ENCODE data around the gene PLPP4. TPM values are rescaled to one million over a fixed set of nuclear protein-coding genes. Genes with fewer than 3 reads are reported as not detected.

Gene PLPP4
- total and polyA plus RNA-seq, 3 donors from 2014 or later: 12.6 to 65.8 (median 21.9) TPM

- no peak overlapping the region for H3K4me3 ChIP-seq
- no peaks in the 10 kb centered on the region for H3K27me3 ChIP-seq
- DNase-seq: no peak
- H3K9me3 ChIP-seq: no peaks in the 10 kb centered on the region
- WGBS, 2 donors: 75 to 84% methylated on average over 1 of the region's 1 CpG
- no peak overlapping the region for H3K27ac ChIP-seq
- TF ChIP-seq CTCF (IDR thresholded peaks at IDR 0.05): no peak
- no peak for TF ChIP-seq POLR2A (IDR thresholded peaks at IDR 0.05)
- intact Hi-C loops (cut with DNase I; ENCODE audit: low total_unique reads): no loop called here
- H3K36me3 ChIP-seq (ENCODE audit: low read depth, missing control alignments): no peaks in the 10 kb centered on the region
- peaks cover 4% of the 10 kb centered on the region for H3K4me1 ChIP-seq
Observed at GRCh38 chr10:120572307-120572706, 115.3 kb downstream of the PLPP4 start.

GRCh38 chr10:120573355-120573754 is 116.3 kb downstream of the PLPP4 start:
- no peak for DNase-seq
- Histone ChIP-seq H3K27me3 (no peaks in the 10 kb centered on the region), H3K4me3 (no peak overlapping the region), H3K4me1 (peaks cover 4% of the 10 kb centered on the region), H3K9me3 (no peaks in the 10 kb centered on the region), H3K27ac (no peak overlapping the region), H3K36me3 (ENCODE audit: low read depth, missing control alignments) (no peaks in the 10 kb centered on the region)
- intact Hi-C loops (cut with DNase I; ENCODE audit: low total_unique reads): no loop called here
- 55 to 61% methylated on average over 2 of the region's 2 CpGs for WGBS, 2 donors
- TF ChIP-seq POLR2A (IDR thresholded peaks at IDR 0.05) (no peak), CTCF (IDR thresholded peaks at IDR 0.05) (no peak)

GRCh38 chr10:120574981-120575380 is 118.0 kb downstream of the PLPP4 start:
- no peak for TF ChIP-seq POLR2A (IDR thresholded peaks at IDR 0.05)
- no peak for TF ChIP-seq CTCF (IDR thresholded peaks at IDR 0.05)
- DNase-seq: no peak
- peaks cover 4% of the 10 kb centered on the region for H3K4me1 ChIP-seq
- no peaks in the 10 kb centered on the region for H3K36me3 ChIP-seq (ENCODE audit: low read depth, missing control alignments)
- no peaks in the 10 kb centered on the region for H3K27me3 ChIP-seq
- no peaks in the 10 kb centered on the region for H3K9me3 ChIP-seq
- no peak overlapping the region for H3K4me3 ChIP-seq
- no peak overlapping the region for H3K27ac ChIP-seq
- intact Hi-C loops (cut with DNase I; ENCODE audit: low total_unique reads): no loop called here
- WGBS, 2 donors: 89 to 92% methylated on average over 11 to 13 of the region's 13 CpGs

GRCh38 chr10:120575411-120575810 is 118.4 kb downstream of the PLPP4 start:
- intact Hi-C loops (cut with DNase I; ENCODE audit: low total_unique reads): no loop called here
- Histone ChIP-seq H3K4me1 (peaks cover 4% of the 10 kb centered on the region), H3K4me3 (no peak overlapping the region), H3K27me3 (no peaks in the 10 kb centered on the region), H3K36me3 (ENCODE audit: low read depth, missing control alignments) (no peaks in the 10 kb centered on the region), H3K27ac (no peak overlapping the region), H3K9me3 (no peaks in the 10 kb centered on the region)
- DNase-seq: no peak
- 72 to 74% methylated on average over 3 of the region's 3 CpGs for WGBS, 2 donors
- no peak for TF ChIP-seq POLR2A (IDR thresholded peaks at IDR 0.05)
- no peak for TF ChIP-seq CTCF (IDR thresholded peaks at IDR 0.05)

GRCh38 chr10:120578134-120578533 is 121.1 kb downstream of the PLPP4 start:
- intact Hi-C loops (cut with DNase I; ENCODE audit: low total_unique reads): no loop called here
- 70 to 85% methylated on average over 2 of the region's 2 CpGs for WGBS, 2 donors
- no peak for TF ChIP-seq POLR2A (IDR thresholded peaks at IDR 0.05)
- TF ChIP-seq CTCF (IDR thresholded peaks at IDR 0.05): no peak
- H3K36me3 ChIP-seq (ENCODE audit: low read depth, missing control alignments): no peaks in the 10 kb centered on the region
- no peak overlapping the region for H3K4me3 ChIP-seq
- no peak for DNase-seq
- no peaks in the 10 kb centered on the region for H3K9me3 ChIP-seq
- H3K27ac ChIP-seq: no peak overlapping the region
- no peaks in the 10 kb centered on the region for H3K27me3 ChIP-seq
- H3K4me1 ChIP-seq: peaks cover 4% of the 10 kb centered on the region
